GM21737 (cell line): Measurements from ENCODE around the gene SNX33.
"Not testable (repeated sequence)": the region's sequence is repeated elsewhere in the genome, so short reads cannot be mapped to it uniquely, and the experiment has no call there.

Experiments used
- ATAC-seq: cut with Tn5 transposase; IDR thresholded peaks from one replicate; pipeline ENCODE4 v1.9.1; 2021; ENCODE audit warnings: mild to moderate bottlenecking, moderate library complexity; ENCODE audit not compliant: unreplicated experiment

SNX33 gene

DNA sequence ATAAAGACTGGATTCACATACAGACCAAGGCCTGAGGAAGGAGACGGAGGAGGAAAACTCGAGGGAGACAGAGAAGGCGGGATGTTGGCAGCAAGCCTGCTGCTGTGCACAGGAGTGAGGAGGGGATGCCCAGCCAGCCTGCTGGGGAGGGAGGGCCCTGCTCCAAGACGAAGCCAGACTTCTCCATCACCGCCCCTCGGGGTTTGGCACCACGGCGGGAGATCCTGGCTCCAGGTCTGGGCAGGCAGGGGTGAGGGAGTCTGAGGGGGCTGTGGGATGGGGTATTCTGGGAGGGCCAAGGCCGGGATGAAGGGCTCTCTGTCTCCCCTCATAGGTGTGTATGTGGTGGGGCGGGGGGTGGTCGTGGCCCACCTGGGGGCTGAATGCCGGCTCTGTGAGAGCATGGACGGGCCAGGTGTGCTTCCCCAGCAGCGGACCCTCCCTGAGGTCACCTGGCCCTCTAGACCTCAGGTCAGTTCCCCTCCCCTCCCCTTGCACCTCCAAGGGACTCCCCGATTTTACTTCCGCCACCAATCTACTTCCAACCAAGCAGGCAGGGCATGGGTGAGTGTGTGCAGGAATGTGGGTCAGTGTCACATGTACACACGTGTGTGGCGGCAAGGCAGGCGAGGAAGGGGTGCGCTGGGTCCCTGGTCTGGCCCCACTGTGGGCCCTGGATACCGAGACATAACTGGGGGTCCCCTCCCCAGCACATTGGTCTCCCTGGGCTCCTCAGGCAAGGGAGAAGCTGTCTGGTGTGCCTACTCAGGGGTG, 50.4 kb downstream of the SNX33 start:
- not testable (repeated sequence) for ATAC-seq

GRCh38 chr15:75699517-75699916, 51.8 kb downstream of the SNX33 start:
- not testable (repeated sequence) for ATAC-seq

DNA sequence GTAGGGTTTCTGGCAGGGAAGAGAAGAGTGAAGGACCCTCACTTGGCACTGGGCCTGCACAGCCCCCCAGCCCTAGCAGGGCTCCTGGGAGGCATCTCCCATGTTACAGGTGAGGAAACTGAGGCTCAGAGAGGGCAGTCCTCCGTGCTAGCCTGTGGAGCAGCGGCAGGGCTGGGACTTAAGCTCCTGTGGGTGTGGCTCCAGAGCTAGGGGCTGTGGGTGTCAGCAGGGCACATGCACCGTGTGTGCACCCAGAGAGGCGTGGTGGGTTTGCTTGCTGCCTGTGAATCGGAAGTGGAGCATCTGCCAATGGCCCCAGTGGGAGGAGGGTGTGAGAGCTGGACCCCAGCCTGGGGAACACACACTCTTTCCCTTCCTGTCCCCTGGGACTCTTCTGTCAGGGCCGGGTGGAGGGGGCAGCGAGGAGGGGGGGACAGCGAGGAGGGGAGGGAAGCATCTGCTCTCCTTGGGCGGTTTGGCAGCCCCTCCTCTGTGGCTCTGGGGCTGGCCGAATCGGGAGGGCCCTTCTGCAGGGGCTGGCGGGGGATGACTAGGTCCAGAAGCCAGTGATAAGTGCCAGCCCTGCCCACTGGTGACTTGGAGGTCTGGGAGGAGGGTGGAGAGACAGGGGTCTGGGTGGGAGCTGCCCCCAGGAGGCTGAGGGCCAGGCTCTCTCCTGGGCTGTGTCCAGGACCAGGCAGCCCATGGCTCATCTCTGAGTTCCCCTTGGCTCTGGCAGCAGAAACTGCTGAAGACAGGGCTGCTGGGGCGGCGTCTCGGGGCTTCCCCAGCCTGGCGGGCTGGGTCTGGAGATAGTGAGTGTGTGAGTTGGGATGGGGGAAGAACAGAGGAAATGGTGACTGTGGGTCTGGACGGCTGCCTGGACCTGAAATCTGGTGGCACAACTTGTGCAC, 52.5 kb downstream of the SNX33 start:
- ATAC-seq = peak; percentile 51

GRCh38 chr15:75701071-75702003, 53.6 kb downstream of the SNX33 start:
- not testable (repeated sequence) for ATAC-seq

DNA sequence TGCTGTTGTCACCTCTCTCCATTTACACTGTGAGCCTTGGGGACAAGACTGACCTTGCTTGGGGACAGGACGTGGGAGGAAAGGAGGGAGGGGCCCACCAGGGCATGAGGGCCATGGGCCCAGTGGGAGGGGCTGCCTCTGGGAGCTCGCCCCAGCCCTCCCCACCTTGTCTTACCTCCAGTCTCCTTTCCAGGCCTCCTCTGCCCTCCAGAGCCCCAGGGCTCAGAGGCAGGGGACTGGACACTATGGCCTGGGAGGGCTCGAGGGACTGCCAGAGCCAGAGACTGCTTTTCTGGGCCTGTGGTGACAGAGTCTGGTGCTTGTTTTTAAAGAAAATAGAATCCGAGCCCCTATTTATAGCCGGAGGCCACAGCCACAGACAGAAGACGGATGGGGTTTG, 54.7 kb downstream of the SNX33 start:
- no peak for ATAC-seq

DNA sequence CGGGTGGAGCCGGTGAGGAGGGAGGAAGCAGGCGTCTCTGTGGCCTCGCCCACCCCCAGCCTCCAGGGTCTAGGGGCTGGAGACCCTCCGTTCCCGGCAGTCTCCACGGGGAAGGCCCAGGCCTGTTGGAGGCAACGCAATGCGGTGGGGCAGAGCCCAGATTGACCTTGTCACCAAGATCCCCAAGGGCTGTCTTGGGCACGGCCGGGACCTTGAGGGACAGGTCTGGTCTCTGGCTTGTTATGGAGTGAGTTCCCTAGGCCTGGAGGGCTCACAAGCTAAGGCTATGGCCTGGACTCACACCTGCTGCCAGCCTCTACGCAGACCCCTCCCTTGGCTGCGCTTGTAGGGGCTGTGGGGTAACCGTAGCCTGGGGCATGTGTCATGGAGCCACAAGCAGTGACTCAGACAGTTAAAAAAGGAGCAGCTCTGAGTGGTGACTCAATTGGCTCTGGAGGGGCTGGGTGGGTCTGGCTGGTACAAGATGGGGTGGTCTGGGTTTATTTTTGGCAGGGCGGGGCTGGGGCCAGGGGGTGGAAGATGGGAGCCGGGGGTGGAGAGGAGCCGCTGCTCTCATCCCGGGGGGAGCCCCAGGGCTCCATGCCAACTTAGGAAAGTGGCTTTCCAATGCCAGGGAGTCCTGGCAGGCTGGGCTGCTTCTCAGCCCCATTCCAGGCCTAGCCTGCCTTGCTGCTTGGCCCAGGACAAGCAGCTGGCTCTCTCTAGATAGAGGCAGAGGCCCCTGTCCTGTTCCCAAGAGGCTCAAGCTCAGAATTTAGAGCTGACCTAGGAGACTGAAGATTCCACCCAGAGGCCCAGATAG, 55.9 kb downstream of the SNX33 start:
- not testable (repeated sequence) for ATAC-seq

DNA sequence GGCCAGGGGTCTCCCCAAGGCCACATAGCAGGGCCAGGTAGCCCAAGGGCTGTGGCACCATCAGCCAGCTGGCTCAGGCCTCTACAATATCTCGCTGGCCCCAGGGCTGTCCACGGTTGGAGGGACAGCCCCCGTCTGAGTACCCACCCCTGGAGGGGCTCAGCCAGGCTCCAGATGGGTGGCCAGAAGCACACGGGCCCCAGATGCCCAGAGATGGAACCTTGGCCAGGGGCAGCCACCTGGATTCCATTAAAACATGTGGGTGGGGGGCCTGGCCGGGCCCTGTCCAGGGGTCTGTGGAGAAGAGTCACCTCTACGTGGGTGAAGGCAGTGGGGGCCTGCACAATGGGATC, 56.5 kb downstream of the SNX33 start:
- ATAC-seq = no peak

DNA sequence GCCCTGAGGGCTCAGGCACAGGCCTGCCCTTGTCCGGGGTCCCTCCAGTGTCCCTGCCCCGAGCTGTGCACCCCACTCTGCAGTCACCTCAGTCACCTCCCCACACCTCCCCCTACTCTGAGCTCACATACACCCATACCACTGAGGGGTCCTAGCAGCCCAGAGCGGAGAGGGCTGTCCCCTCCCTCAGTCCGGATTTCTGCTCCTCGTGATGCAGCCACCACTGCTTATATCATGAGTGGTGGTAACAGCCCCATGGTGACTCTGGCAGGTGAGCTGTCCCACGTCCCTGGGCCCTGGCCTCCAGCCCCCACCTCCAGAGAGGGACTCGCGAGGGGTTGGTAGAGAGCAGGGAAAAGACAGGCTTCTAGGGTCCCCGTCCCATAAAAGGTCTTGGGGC, 56.9 kb downstream of the SNX33 start:
- ATAC-seq = no peak

DNA sequence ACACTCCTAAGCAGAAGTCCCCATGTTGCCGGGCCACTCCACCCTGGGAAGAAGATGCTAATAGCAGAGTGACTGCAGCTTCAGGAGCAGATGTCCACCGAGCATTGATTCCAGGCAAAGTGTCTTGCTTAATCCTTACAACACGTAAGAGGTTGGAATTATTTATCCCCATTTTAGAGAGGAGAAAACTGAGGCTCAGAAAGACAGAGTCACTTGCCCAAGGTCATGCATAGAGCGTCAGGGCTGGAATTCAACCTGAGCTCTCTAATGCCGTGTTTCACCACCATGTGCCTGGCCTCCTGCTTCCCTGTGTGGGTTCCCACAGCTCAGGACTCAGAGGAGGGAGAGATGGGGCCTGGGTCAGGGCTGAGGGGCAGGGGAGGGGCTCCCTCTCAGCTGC, 57.7 kb downstream of the SNX33 start:
- not testable (repeated sequence) for ATAC-seq

DNA sequence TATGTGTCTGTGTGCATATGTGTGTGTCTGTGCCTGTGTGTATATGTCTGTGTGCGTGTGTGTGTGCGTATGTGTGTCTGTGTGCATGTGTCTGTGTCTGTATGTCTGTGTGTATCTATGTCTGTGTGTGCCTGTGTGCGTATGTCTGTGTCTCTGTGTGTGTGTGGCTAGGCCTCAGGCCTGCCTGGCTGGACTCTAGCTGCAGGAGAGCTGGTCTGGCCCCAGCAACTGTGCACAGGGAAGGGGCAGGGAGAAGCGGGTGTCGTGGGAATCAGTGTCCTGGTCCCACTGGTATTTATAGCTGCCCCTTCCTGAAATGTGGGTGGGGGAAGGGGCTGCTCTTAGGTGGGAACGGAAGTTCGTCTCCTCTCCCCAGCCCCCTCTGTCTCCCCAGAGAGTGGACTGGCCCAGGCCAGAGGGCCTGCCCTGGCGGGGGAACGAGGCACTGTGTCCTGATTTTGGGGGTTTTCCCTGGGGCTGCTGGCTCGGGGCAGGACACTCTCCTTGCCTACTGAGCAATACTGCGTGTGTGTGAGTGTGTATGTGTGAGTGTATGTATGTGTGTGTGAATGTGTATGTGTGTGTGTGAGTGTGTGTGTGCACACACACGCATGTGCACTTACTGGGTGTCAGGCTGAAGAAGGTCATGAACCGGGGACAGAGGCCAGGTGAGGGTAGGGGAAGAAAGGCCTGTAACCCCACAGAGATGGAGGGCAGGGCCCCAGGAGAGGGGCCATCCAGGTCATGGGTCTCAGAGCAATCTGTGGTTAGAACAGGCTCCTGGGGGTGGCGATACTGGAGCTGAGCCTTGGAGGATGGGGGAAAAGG, 58.4 kb downstream of the SNX33 start:
- ATAC-seq = no peak

DNA sequence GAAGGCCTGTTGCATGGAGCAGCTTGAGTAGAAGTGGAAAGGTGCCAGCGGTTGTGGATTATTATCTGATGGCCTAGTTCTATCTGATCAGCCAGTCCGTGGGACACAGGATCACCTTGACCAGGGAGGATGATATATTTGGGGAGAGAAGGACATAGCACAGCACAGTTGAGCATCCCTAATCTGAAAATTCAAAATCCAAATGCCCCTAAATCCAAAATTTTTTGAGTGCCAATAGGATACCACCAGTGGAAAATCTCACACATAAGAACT, 58.9 kb downstream of the SNX33 start:
- no peak for ATAC-seq

DNA sequence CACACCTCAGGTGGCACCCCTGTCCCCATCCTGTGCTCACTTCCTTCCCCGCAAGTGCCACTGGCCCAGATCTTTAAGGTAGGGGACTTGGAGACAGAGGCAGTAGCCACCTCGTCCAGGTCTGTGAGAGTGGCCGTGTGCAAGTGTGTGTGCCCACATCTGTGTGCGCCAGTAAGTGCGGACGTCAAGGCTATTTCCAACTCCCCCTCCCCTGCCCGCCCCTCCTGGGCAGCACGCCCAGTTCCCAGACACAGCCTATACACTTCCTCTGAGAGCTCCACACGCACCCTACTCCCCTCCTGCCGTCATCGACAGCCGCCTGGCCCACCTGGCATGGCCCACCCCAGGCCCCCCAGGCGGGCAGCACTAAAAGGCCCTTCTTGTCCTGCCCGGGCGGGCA, 61.7 kb downstream of the SNX33 start:
- not testable (repeated sequence) for ATAC-seq

- not testable (repeated sequence) for ATAC-seq
Observed at GRCh38 chr15:75710874-75711273, 63.2 kb downstream of the SNX33 start.

- not testable (repeated sequence) for ATAC-seq
Observed at GRCh38 chr15:75711495-75711894, 63.8 kb downstream of the SNX33 start.
